Urinary bladder (tissue), 4 donors: ENCODE measurements around the gene NCAM1. TPM values are rescaled to one million over a fixed set of nuclear protein-coding genes. Genes with fewer than 3 reads are reported as not detected.
A peak's percentile ranks its signal among the peaks of the same experiment; 100 is the strongest.

Source experiments
- DNase-seq: peaks from one replicate; pipeline ENCODE4 v3.0.0-alpha.2; 2015; ENCODE audit errors: extremely low spot score
- H3K27ac ChIP-seq: one replicate; pipeline ENCODE4 v1.5.1; 2013; ENCODE audit warnings: low read depth, mild to moderate bottlenecking, moderate library complexity
- H3K36me3 ChIP-seq: one replicate; pipeline ENCODE4 v1.6.1; 2013; ENCODE audit warnings: mild to moderate bottlenecking, moderate library complexity; ENCODE audit not compliant: insufficient read depth
- H3K4me1 ChIP-seq: one replicate; pipeline ENCODE4 v1.6.1; 2013; ENCODE audit warnings: mild to moderate bottlenecking, moderate library complexity; ENCODE audit not compliant: insufficient read depth
- H3K4me3 ChIP-seq: one replicate; pipeline ENCODE4 v1.5.1; 2013; ENCODE audit warnings: low read depth, low read length
- WGBS: extraction: QIAGEN DNeasy Blood & Tissue Kit; methylation state at CpG from one replicate; pipeline ENCODE4 v1.1.7; 2013; 5-methylcytosine and 5-hydroxymethylcytosine counted together
- polyA plus RNA-seq: library from polyadenylated mRNA; stranded (reverse); fragments of 200-250 nt; gene quantifications from one replicate; pipeline ENCODE4 v1.2.3, GENCODE V29; 2013
- total RNA-seq: library from RNA; depleted of rRNA; stranded (reverse); fragments of >200 nt; gene quantifications from one replicate; pipeline ENCODE4 v1.2.3, GENCODE V29; 2014
- donor health status: healthy with polysubstance abuse.
- donor health status: healthy.

The NCAM1 gene
- total and polyA plus RNA-seq, 2 donors, result 79.1 to 114 TPM

GRCh38 chr11:112977755-112978154 lies 16.5 kb downstream of the NCAM1 start:
- Histone ChIP-seq H3K27ac (peak overlapping the region; percentile 38), H3K4me1 (no peaks in the 10 kb centered on the region), H3K4me3 (no peak overlapping the region), H3K36me3 (no peaks in the 10 kb centered on the region)
- no peak for DNase-seq
- 16% methylated on average over 1 of the region's 1 CpG for WGBS

DNA sequence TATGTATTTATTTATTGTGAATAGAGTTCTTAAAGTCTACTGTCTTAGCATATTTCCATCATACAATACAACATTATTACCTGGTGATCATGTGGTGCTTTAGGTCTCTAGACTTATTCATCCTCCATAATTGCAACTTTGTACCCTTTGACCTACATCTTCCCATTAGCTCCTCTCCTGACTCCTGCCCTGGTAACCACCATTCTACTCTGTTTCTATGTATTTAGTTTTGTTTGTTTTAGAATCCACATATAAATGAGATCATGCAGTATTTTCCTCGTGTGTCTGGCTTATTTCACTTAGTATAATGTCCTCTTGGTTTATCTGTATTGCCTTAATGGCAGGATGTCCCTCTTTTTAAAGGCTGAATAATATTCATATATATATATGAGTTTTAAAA lies 22.7 kb downstream of the NCAM1 start:
- H3K4me3 ChIP-seq, result no peak overlapping the region
- WGBS, result 23% methylated on average over 1 of the region's 1 CpG

DNA sequence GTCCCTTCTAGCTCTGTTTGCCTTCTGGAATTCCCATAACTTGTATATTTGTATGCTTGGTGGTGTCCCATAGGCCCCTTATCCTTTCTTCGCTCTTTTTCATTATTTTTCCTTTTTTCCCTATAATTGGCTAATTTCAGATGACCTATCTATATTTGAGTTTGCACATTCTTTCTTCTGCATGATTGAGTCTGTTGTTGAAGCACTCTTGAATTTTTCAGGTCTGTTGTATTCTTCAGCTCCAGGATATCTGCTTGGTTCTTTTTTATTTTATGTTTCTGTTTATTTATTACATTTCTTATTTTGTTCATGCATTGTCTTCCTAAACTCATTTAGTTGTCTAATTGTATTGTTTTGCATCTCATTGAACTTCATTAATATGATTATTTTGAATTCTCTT lies 28.0 kb downstream of the NCAM1 start:
- Histone ChIP-seq H3K4me1 (no peaks in the 10 kb centered on the region), H3K36me3 (no peaks in the 10 kb centered on the region), H3K4me3 (no peak overlapping the region), H3K27ac (no peak overlapping the region)
- no peak for DNase-seq
- 96% methylated on average over 1 of the region's 1 CpG for WGBS

More for the DNA sequence above, 22.7 kb downstream of the NCAM1 start:
- Histone ChIP-seq H3K27ac (no peak overlapping the region), H3K36me3 (no peaks in the 10 kb centered on the region), H3K4me1 (no peaks in the 10 kb centered on the region)
- no peak for DNase-seq

DNA sequence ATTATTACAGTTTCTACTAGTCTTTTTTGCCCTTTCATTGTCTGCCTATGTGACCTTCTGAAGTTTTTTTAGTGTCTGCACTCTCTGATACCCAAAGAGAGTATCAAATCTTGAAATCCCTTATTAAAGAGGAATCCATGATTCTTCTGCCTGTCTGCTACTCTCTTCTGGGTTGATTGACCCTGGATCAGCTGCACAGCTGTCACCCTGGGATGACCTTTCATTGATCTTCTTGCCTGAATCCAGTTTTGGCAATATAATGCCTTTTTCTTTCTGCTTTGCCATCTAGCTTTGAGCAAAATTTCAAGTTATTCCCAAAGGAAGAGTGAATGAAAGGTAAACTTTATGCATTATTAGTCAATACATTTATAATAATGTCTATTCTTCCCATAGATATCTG lies 32.6 kb downstream of the NCAM1 start:
- H3K36me3 ChIP-seq, result no peaks in the 10 kb centered on the region
- no peak overlapping the region for H3K27ac ChIP-seq
- H3K4me3 ChIP-seq, result no peak overlapping the region
- no peaks in the 10 kb centered on the region for H3K4me1 ChIP-seq
- DNase-seq, result no peak

DNA sequence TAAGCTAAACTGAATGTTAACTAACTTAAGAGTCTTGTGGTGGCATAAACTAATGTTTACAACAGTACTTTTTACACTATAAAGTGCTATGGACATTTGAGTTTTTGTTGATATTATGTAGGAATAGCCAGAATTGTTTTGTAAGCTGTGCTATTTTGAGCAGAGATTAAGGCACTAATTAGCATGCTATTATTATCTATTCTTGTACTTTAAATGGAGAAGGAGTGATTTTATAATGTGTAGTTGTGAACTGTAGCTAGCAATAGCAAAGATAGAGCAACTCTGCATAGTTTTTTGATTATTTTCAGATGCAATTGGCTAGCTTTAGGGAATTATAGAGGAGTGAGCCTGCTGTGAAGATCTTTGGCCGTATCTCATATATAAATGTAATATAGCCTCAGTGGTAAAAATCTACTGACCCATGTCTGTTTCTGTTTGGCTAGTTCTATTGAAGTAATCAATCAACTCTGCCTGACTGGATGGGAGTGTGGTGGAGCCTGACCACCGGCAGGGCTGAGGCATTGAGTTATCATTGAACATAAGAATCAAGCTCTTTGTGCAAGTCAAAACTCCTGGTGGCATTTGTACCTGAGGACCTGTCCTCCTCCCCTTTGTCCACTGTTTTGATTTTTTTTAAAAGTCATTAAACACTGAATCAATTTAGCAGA lies 34.3 kb downstream of the NCAM1 start:
- Histone ChIP-seq H3K4me1 (no peaks in the 10 kb centered on the region), H3K4me3 (no peak overlapping the region), H3K36me3 (no peaks in the 10 kb centered on the region), H3K27ac (no peak overlapping the region)
- WGBS, result 84% methylated on average over 2 of the region's 2 CpGs
- no peak for DNase-seq

GRCh38 chr11:112996994-112997393 lies 35.8 kb downstream of the NCAM1 start:
- 76% methylated on average over 2 of the region's 2 CpGs for WGBS
- DNase-seq, result no peak
- H3K4me3 ChIP-seq, result no peak overlapping the region
- no peaks in the 10 kb centered on the region for H3K36me3 ChIP-seq
- no peak overlapping the region for H3K27ac ChIP-seq
- no peaks in the 10 kb centered on the region for H3K4me1 ChIP-seq

DNA sequence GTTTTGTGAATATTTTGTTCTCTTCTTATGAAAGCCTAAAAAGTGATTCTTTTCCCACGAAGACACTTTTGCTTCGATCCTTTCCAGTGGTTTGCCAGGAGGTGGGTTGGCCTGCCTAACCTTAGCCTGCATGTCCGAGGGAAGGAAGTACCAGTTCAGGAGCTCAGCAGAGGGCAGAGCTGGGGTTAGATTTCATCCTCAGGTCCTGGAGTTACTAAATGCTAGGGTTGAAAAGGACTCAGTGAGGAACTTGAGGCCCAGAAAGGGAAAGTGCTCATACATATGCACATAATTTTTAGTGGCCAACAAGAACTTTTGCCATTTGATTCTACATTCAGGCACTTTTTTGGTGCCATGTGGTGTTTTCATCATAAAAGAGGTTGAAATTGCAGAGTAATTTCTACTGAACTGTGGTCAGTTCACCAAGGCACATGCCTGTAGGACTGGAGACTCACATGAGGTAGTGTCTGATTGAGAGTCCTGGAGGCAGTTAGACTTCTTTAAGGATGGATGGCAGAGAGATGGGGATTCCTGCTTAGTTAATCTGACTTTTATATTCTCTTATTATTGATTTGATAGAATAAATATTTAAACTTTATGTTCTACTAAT lies 36.7 kb downstream of the NCAM1 start:
- no peak overlapping the region for H3K27ac ChIP-seq
- WGBS, result 79% methylated on average over 3 of the region's 3 CpGs
- no peak for DNase-seq
- no peaks in the 10 kb centered on the region for H3K36me3 ChIP-seq
- no peaks in the 10 kb centered on the region for H3K4me1 ChIP-seq
- no peak overlapping the region for H3K4me3 ChIP-seq

- no peak overlapping the region for H3K27ac ChIP-seq
- no peaks in the 10 kb centered on the region for H3K36me3 ChIP-seq
- no peak overlapping the region for H3K4me3 ChIP-seq
- 77% methylated on average over 2 of the region's 2 CpGs for WGBS
- no peak for DNase-seq
- no peaks in the 10 kb centered on the region for H3K4me1 ChIP-seq
These were observed 38.3 kb downstream of the NCAM1 start for GRCh38 chr11:112999520-112999919.

DNA sequence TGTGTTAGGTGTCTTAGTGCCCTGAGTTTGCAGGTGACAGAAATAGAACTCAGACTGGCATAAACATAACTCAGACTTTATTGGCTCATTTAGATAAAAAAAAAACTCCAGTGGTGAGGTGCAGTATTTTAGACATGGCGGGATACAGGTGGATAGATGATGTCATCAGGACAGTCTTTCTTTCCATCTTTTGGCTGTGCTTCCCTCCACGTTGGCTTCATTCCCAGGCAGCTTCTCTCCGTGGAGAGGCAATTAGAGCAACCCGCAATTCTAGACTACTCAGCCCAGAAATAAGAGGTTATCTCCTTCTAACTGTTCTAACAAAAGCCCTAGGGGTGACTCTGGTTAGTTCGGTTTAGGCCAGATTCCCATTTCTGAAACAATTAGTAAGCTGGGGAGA lies 40.5 kb downstream of the NCAM1 start:
- WGBS, result 44% methylated on average over 5 of the region's 5 CpGs
- no peak for DNase-seq

GRCh38 chr11:113006896-113007445 lies 45.8 kb downstream of the NCAM1 start:
- H3K4me3 ChIP-seq, result no peak overlapping the region
- H3K36me3 ChIP-seq, result no peaks in the 10 kb centered on the region
- WGBS, result 63% methylated on average over 2 of the region's 2 CpGs
- DNase-seq, result no peak
- H3K4me1 ChIP-seq, result no peaks in the 10 kb centered on the region
- H3K27ac ChIP-seq, result no peak overlapping the region

More for the DNA sequence above, 40.5 kb downstream of the NCAM1 start:
- Histone ChIP-seq H3K27ac (no peak overlapping the region), H3K36me3 (no peaks in the 10 kb centered on the region), H3K4me1 (no peaks in the 10 kb centered on the region), H3K4me3 (no peak overlapping the region)

DNA sequence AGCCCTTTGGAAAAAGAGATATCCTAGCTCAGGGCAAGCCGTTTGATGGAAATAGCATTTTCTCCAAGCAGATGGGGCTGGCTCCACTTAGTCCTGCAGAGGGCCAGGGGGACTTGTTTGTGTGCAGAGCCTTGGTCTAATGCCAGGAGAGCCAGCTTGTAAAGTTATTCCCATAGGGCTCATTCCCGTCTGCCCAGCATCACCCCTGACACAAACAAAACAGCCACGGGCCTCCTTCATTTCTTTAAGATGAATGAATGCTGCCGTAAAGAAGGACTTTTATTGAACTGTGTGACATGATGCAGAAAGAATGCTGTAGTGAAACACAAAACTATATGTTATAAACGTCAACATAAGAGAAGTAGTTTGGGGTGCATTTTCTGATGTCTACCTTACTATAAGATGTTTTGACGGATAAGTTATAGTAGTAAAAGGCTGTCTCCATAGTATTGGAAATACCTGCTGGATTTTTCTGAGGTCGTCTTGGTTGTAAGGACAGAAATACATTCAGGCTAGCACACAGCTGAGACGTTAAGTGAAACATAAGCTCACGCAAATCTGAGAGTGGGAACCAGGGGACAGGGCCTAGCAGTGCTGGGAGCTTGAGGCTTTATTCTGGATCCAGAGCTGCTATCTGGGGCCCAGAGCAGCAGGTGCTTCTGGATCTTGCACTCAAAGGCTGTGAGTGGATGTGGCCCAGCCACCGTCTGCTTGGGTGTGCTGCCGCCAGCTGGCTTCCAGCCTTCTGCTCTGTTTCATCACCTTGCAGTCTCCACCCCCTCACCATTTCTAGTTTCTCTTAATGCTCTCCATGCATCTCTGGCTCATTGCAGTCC lies 53.3 kb downstream of the NCAM1 start:
- DNase-seq, result peak; percentile 57
- H3K4me1 ChIP-seq, result no peaks in the 10 kb centered on the region
- WGBS, result 27% methylated on average over 11 of the region's 11 CpGs
- no peak overlapping the region for H3K4me3 ChIP-seq
- H3K27ac ChIP-seq, result no peak overlapping the region
- H3K36me3 ChIP-seq, result no peaks in the 10 kb centered on the region

- DNase-seq, result no peak
- Histone ChIP-seq H3K36me3 (no peaks in the 10 kb centered on the region), H3K27ac (no peak overlapping the region), H3K4me3 (no peak overlapping the region), H3K4me1 (no peaks in the 10 kb centered on the region)
These were observed 53.9 kb downstream of the NCAM1 start for GRCh38 chr11:113015098-113015455.

GRCh38 chr11:113016905-113017304 lies 55.7 kb downstream of the NCAM1 start:
- Histone ChIP-seq H3K4me3 (no peak overlapping the region), H3K4me1 (no peaks in the 10 kb centered on the region), H3K36me3 (no peaks in the 10 kb centered on the region), H3K27ac (no peak overlapping the region)
- no peak for DNase-seq
- WGBS, result 50% methylated on average over 4 of the region's 4 CpGs

DNA sequence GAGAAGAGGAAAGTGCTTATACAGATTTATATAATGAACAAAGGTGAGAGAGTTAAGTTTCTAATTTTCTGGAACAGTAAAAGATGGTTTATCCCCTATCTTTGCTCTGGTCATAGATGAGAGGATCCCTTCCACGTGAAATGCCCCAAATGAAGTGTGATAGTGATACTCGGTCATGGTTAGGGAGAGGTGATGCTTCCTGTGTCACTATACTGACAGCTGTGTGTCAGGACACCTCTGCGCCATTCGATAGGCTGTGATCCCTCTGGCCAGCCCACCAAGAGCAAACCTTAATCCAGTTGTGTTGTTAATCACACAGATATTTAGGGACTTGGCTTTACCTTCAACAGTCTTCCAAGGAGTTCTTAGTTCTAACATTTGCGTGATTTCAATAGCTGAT lies 57.7 kb downstream of the NCAM1 start:
- Histone ChIP-seq H3K4me1 (no peaks in the 10 kb centered on the region), H3K27ac (no peak overlapping the region), H3K36me3 (no peaks in the 10 kb centered on the region), H3K4me3 (no peak overlapping the region)
- DNase-seq, result no peak
- WGBS, result 93% methylated on average over 5 of the region's 5 CpGs
